Cardiac muscle cell (in vitro differentiated cells and primary cell): Measurements from ENCODE around the gene OR6K3. TPM values are rescaled to one million over a fixed set of nuclear protein-coding genes. Genes with fewer than 3 reads are reported as not detected.

ENCODE experiments used
- DNase-seq, 2 donors: peaks; one replicate each; pipeline versions ENCODE4 v3.0.0 to v3.0.0-alpha.2; 2010 to 2017; ENCODE audit warnings: low read depth in 1 of 2, low spot score in 1 of 2
- H3K27ac ChIP-seq: fragments of 200-600 bp; sonication (generic); 2 replicates; pipeline ENCODE4 v1.5.1; 2016
- H3K27me3 ChIP-seq: fragments of 200-600 bp; sonication (generic); 2 replicates; pipeline ENCODE4 v1.6.0; 2016; ENCODE audit warnings: control low read depth
- H3K36me3 ChIP-seq: fragments of 200-600 bp; sonication (generic); 2 replicates; pipeline ENCODE4 v1.5.1; 2016; ENCODE audit warnings: control low read depth
- H3K4me1 ChIP-seq: fragments of 200-600 bp; sonication (generic); 2 replicates; pipeline ENCODE4 v1.8.1; 2017; ENCODE audit warnings: low read depth, mild to moderate bottlenecking, mixed run types
- H3K4me3 ChIP-seq: fragments of 200-600 bp; sonication (generic); 2 replicates; pipeline ENCODE4 v1.5.1; 2016; ENCODE audit warnings: mild to moderate bottlenecking
- H3K9me3 ChIP-seq: fragments of 200-600 bp; sonication (generic); 2 replicates; pipeline ENCODE4 v1.5.1; 2017; ENCODE audit warnings: low read depth, mild to moderate bottlenecking, control low read depth
- polyA plus RNA-seq: library from polyadenylated mRNA; unstranded; fragments of >200 nt; fragmentation: Nextera tagmentation; extraction: Ambion mirVana; gene quantifications from 2 replicates; pipeline ENCODE4 v1.2.1, GENCODE V29; 2016
- total RNA-seq: library from RNA; depleted of rRNA; stranded (reverse); fragments of >200 nt; gene quantifications from 2 replicates; pipeline ENCODE4 v1.2.3, GENCODE V29; 2016
- TF ChIP-seq, protein P1 (sequence below): IDR thresholded peaks from 2 replicates; pipeline ENCODE4 v1.5.1; 2012; ENCODE audit warnings: low read depth, mild to moderate bottlenecking, low read length

The OR6K3 gene
- total and polyA plus RNA-seq, 2 experiments from 2014 or later, result not detected

DNA sequence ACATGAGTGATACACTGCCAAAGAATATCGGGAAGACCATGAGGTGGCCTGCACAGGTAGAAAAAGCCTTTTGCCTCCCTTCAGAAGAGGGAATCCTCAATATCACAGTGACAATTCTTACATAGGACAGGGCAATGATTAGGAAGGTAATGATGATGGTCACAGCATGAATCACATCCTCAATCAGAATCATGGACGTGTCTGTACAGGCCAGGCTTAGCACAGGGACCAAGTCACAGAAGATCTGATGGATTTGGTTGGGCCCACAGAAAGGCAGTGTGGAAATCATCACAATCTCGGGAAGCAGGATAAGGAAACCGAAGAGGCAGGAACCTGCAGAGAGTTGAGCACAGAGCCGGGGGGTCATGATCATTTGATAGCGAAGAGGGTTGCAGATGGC is 3.2 kb downstream of the OR6K3 start:
- Histone ChIP-seq H3K4me3 (no peak overlapping the region), H3K4me1 (no peaks in the 10 kb centered on the region), H3K9me3 (no peaks in the 10 kb centered on the region), H3K36me3 (no peaks in the 10 kb centered on the region), H3K27me3 (peaks cover 4% of the 10 kb centered on the region), H3K27ac (no peak overlapping the region)
- DNase-seq, result no peak
- TF ChIP-seq, protein P1, sequence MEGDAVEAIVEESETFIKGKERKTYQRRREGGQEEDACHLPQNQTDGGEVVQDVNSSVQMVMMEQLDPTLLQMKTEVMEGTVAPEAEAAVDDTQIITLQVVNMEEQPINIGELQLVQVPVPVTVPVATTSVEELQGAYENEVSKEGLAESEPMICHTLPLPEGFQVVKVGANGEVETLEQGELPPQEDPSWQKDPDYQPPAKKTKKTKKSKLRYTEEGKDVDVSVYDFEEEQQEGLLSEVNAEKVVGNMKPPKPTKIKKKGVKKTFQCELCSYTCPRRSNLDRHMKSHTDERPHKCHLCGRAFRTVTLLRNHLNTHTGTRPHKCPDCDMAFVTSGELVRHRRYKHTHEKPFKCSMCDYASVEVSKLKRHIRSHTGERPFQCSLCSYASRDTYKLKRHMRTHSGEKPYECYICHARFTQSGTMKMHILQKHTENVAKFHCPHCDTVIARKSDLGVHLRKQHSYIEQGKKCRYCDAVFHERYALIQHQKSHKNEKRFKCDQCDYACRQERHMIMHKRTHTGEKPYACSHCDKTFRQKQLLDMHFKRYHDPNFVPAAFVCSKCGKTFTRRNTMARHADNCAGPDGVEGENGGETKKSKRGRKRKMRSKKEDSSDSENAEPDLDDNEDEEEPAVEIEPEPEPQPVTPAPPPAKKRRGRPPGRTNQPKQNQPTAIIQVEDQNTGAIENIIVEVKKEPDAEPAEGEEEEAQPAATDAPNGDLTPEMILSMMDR, result no peak

DNA sequence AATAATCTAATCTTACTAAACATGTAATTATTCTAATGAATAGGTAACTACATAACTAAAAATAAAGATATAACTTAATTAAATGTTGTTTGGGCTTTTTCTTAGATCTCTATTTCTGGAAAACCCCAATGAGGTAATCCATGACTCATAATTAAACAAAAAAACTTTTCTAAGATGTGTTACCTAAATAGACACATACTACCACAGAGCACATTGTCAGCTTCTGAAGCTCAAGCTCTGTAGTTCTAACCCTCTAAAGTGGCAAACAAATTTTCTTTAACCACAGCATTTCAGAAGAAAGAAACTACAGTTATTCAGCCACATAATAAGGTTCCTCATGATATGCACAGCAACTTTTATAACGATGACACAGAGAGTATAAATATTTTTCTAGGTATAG is 4.2 kb downstream of the OR6K3 start:
- H3K9me3 ChIP-seq, result no peaks in the 10 kb centered on the region
- peaks cover 4% of the 10 kb centered on the region for H3K27me3 ChIP-seq
- H3K4me1 ChIP-seq, result no peaks in the 10 kb centered on the region
- no peak overlapping the region for H3K4me3 ChIP-seq
- no peak overlapping the region for H3K27ac ChIP-seq
- TF ChIP-seq, protein P1, result no peak
- DNase-seq, result no peak
- no peaks in the 10 kb centered on the region for H3K36me3 ChIP-seq

DNA sequence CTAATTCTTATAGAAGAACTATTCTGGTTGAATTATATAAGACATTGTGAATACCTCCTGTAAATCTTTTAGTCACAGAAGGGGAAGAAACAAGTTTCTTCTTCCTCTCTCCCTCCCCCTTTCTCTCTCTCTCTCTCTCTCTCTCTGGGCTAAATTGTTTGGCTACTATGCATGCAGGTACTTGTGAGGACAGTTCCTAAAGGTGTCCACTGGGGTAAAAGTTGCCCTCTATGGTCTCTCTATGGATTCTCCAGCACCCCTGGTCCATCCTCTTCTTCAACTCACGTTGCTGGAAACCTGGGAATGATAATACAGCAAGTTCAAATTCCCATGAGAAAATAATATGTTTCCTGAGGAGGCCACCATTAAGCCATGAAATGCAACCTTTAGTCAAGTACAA is 5.8 kb downstream of the OR6K3 start:
- no peaks in the 10 kb centered on the region for H3K4me1 ChIP-seq
- H3K4me3 ChIP-seq, result no peak overlapping the region
- H3K9me3 ChIP-seq, result no peaks in the 10 kb centered on the region
- H3K36me3 ChIP-seq, result no peaks in the 10 kb centered on the region
- TF ChIP-seq, protein P1, result no peak
- no peak for DNase-seq
- H3K27me3 ChIP-seq, result peaks cover under 1% of the 10 kb centered on the region
- no peak overlapping the region for H3K27ac ChIP-seq

DNA sequence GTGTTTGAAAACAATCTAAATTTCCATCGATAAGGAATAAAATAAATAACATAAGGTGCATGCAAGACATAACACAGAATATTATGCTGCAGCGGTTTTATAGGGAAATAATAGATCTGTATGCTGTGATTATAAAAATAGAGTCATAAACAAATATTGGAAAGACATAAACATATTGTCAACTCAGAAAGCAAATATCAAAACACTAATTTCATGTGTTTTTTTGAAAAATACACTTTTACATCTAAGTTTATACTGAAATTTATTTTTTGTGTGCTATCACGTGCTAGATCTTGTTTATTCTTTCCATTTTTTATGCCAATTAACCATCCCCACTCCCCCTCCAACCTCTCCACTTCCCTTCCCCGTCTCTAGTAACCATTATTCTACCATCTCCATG is 9.4 kb downstream of the OR6K3 start:
- Histone ChIP-seq H3K36me3 (no peaks in the 10 kb centered on the region), H3K4me1 (no peaks in the 10 kb centered on the region), H3K9me3 (no peaks in the 10 kb centered on the region), H3K27ac (no peak overlapping the region), H3K27me3 (no peaks in the 10 kb centered on the region), H3K4me3 (no peak overlapping the region)
- TF ChIP-seq, protein P1, result no peak
- DNase-seq, result no peak

DNA sequence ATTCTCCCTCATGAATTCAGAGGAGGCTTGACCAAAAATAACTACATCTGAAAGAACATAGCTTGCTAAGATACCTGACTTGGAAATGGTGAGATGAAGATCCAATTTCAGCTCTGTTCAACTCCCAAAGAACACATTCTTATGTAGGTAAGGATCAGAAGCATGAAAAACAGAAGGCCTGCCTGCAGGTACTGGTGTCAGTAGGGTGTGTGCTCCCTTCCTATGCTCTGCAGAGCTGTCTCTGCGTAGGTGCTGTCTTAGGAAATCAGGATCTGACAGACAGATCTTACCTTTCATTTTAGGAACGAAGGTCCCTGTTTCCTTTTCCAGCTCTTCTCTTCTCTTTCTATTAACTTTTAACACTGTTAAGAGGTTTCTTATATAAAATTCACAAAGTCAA is 14.4 kb downstream of the OR6K3 start:
- TF ChIP-seq, protein P1, result no peak
- DNase-seq, result no peak

DNA sequence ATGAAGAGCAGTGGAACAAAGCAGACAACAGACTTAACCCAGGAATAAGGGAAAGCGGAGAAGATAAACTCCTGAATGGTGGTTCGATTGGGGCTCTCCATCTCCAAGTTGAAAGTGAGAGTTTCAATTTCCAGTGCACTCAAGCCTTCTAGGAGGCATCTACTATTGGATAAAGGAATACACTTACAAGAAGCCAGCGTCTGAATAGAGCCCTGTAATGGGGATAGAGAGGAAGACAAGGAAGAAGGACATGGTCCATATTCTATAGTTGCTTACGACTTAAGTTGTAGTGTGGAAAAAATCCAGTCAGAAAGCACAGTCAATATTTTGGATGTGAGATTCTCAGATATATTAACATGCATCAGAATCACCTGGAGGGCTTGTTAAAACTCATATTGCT is 20.0 kb downstream of the OR6K3 start, which contains the start of gene OR6K2:
Gene OR6K2 (minus strand): TSS at position 101 of the 400 bp plus-strand sequence. CDS start 0 bp downstream, at position 101.
- H3K9me3 ChIP-seq, result no peaks in the 10 kb centered on the region
- H3K4me1 ChIP-seq, result no peaks in the 10 kb centered on the region
- H3K4me3 ChIP-seq, result no peak within 1 kb of the TSS
- DNase-seq, result no peak
- TF ChIP-seq, protein P1, result no peak
- no peaks in the 10 kb centered on the region for H3K27me3 ChIP-seq
- no peaks in the 10 kb centered on the region for H3K36me3 ChIP-seq
- H3K27ac ChIP-seq, result no peak within 1 kb of the TSS

More for the DNA sequence above, 14.4 kb downstream of the OR6K3 start:
- Histone ChIP-seq H3K9me3 (no peaks in the 10 kb centered on the region), H3K4me3 (no peak overlapping the region), H3K36me3 (no peaks in the 10 kb centered on the region), H3K4me1 (no peaks in the 10 kb centered on the region), H3K27me3 (no peaks in the 10 kb centered on the region), H3K27ac (no peak overlapping the region)
